Keratinocyte (primary cell): Measurements from ENCODE around the gene DCLK2. TPM values are rescaled to one million over a fixed set of nuclear protein-coding genes. Genes with fewer than 3 reads are reported as not detected.

ENCODE experiments used
- DNase-seq: peaks from one replicate; pipeline ENCODE4 v3.0.0-alpha.2; 2011; ENCODE audit warnings: low read depth, missing footprints, low spot score
- FAIRE-seq: peaks from 2 replicates; lab custom pipeline; 2011; peaks lifted over from hg19 to GRCh38; lab: Jason Lieb, UNC
- H2AFZ ChIP-seq: 2 replicates; pipeline ENCODE4 v1.6.0; 2012; ENCODE audit warnings: low read length, control low read depth, inconsistent platforms; ENCODE audit not compliant: control insufficient read depth
- H3K27ac ChIP-seq: 2 replicates; pipeline ENCODE4 v1.5.1; 2011; ENCODE audit warnings: low read length; ENCODE audit not compliant: control insufficient read depth, insufficient read depth
- H3K27me3 ChIP-seq: 3 replicates; pipeline ENCODE4 v1.6.0; 2011; ENCODE audit warnings: low read length; ENCODE audit not compliant: control insufficient read depth, insufficient read depth; ENCODE audit errors: extremely low read depth
- H3K36me3 ChIP-seq, 2 experiments: 2 replicates in 1 of 2; 3 replicates in 1 of 2; pipeline ENCODE4 v1.5.1; 2011; ENCODE audit warnings: low read length in 2 of 2, mild to moderate bottlenecking in 1 of 2; ENCODE audit not compliant: control insufficient read depth in 2 of 2, insufficient read depth in 2 of 2; ENCODE audit errors: extremely low read depth in 1 of 2
- H3K4me1 ChIP-seq: 3 replicates; pipeline ENCODE4 v1.5.1; 2011; ENCODE audit warnings: low read length; ENCODE audit not compliant: control insufficient read depth, insufficient read depth; ENCODE audit errors: extremely low read depth
- H3K4me2 ChIP-seq: 3 replicates; pipeline ENCODE4 v1.6.0; 2011; ENCODE audit warnings: low read depth, low read length; ENCODE audit not compliant: control insufficient read depth, insufficient read depth; ENCODE audit errors: extremely low read depth
- H3K4me3 ChIP-seq, 3 experiments: fragments of 200-600 bp in 1 of 3; sonication (generic) in 1 of 3; 2 replicates in 2 of 3; 3 replicates in 1 of 3; pipeline ENCODE4 v1.5.1; 2011 to 2016; ENCODE audit warnings: low read length in 3 of 3, mild to moderate bottlenecking in 3 of 3, control low read depth in 2 of 3, inconsistent platforms in 1 of 3, low read depth in 1 of 3, mixed read lengths in 1 of 3, mixed run types in 1 of 3, moderate library complexity in 1 of 3; ENCODE audit not compliant: control insufficient read depth in 2 of 3, insufficient read depth in 2 of 3; ENCODE audit errors: extremely low read depth in 1 of 3
- H3K79me2 ChIP-seq: 2 replicates; pipeline ENCODE4 v1.6.0; 2012; ENCODE audit warnings: low read length; ENCODE audit not compliant: control insufficient read depth, insufficient read depth
- H3K9ac ChIP-seq: 3 replicates; pipeline ENCODE4 v1.6.0; 2011; ENCODE audit warnings: low read length; ENCODE audit not compliant: control insufficient read depth, insufficient read depth; ENCODE audit errors: extremely low read depth
- H3K9me1 ChIP-seq: 3 replicates; pipeline ENCODE4 v1.6.0; 2011; ENCODE audit warnings: low read length; ENCODE audit not compliant: control insufficient read depth, insufficient read depth; ENCODE audit errors: extremely low read depth
- H3K9me3 ChIP-seq: 2 replicates; pipeline ENCODE4 v1.5.1; 2012; ENCODE audit warnings: low read depth, low read length; ENCODE audit not compliant: control insufficient read depth
- H4K20me1 ChIP-seq: 3 replicates; pipeline ENCODE4 v1.6.0; 2011; ENCODE audit warnings: low read length; ENCODE audit not compliant: control insufficient read depth, insufficient read depth; ENCODE audit errors: extremely low read depth
- CTCF ChIP-seq, 3 experiments: IDR thresholded peaks in 1 of 3; conservative IDR thresholded peaks in 1 of 3; optimal IDR thresholded peaks in 1 of 3; 2 replicates in 2 of 3; 3 replicates in 1 of 3; pipeline versions ENCODE3 to v1.5.1; 2011; ENCODE audit warnings: low read length in 3 of 3, mild to moderate bottlenecking in 3 of 3, moderate library complexity in 2 of 3, control low read depth in 1 of 3, inconsistent platforms in 1 of 3; ENCODE audit not compliant: insufficient read depth in 2 of 3; ENCODE audit errors: extremely low read depth in 1 of 3
- EZH2 ChIP-seq: IDR thresholded peaks from one replicate; pipeline ENCODE4 v1.6.1; 2012; ENCODE audit warnings: inconsistent platforms, mild to moderate bottlenecking, low read length, moderate library complexity
- dilution Hi-C: fragments of 300-500 bp; cut with MboI; formaldehyde crosslinking; loops from one replicate; pipeline ENCODE4 v1.7.0; 2020; ENCODE audit warnings: low sequenced_read_pairs; ENCODE audit not compliant: extremely low pct_ligation_motif_present
- polyA plus RNA-seq, 5 experiments: library from polyadenylated mRNA; depleted of rRNA in 3 of 5; stranded (reverse) in 3 of 5; stranded (forward) in 1 of 5; unstranded in 1 of 5; fragments of >200 nt; gene quantifications; 1 replicate in 1 of 5; 2 replicates in 3 of 5; 3 replicates in 1 of 5; pipeline versions ENCODE4 v1.2.1 to v1.2.3, GENCODE V29; 2011 to 2012; ENCODE audit warnings: missing spikeins in 2 of 5, low read depth in 1 of 5, low replicate concordance in 1 of 5

DCLK2 gene
- polyA plus RNA-seq, 1 donor (not counting 4 experiments of a cell fraction or from before 2014, with no cell fraction given): 0.07 TPM

DNA sequence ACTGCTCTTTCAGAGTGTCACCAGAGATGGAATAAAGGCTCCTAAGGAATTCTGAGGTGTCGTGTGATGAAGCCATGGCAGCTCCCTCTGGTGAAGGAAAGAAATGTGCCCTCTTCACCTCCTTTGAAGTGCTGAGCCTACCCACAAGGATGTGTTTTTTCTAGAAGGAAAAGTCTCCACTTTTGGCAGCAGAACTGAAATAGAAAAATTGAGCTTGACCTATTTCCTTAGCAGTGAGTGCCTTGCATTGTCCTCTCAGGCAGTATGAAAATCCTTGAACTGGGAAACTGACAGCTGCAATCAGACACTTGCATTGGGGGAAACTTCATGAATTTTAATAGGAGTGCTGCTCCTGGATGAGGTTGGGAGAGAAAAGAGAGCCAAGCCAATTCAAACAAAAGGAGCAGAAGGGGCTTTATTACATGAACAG, 95.2 kb downstream of the DCLK2 start:
- H3K9ac ChIP-seq: no peak overlapping the region
- DNase-seq: no peak
- no peak overlapping the region for H2AFZ ChIP-seq
- FAIRE-seq: no peak
- no peak for TF ChIP-seq CTCF (optimal IDR thresholded peaks at IDR 0.05 in 1 of 3, IDR thresholded peaks at IDR 0.05 in 1 of 3, conservative IDR thresholded peaks at IDR 0.05 in 1 of 3; ENCODE audit: extremely low read depth in 1 of 3, insufficient read depth in 2 of 3, low read length in 3 of 3)
- TF ChIP-seq EZH2: no peak
- dilution Hi-C loops: no loop called here
- H3K79me2 ChIP-seq: no peaks in the 10 kb centered on the region
- H3K4me1 ChIP-seq: peaks cover 11% of the 10 kb centered on the region
- H3K27me3 ChIP-seq: no peaks in the 10 kb centered on the region
- no peak overlapping the region for H3K4me3 ChIP-seq
- H3K27ac ChIP-seq: no peak overlapping the region
- no peak overlapping the region for H3K4me2 ChIP-seq
- H3K36me3 ChIP-seq: no peaks in the 10 kb centered on the region
- H3K9me3 ChIP-seq: no peaks in the 10 kb centered on the region
- peaks cover 3% of the 10 kb centered on the region for H3K9me1 ChIP-seq
- no peaks in the 10 kb centered on the region for H4K20me1 ChIP-seq

DNA sequence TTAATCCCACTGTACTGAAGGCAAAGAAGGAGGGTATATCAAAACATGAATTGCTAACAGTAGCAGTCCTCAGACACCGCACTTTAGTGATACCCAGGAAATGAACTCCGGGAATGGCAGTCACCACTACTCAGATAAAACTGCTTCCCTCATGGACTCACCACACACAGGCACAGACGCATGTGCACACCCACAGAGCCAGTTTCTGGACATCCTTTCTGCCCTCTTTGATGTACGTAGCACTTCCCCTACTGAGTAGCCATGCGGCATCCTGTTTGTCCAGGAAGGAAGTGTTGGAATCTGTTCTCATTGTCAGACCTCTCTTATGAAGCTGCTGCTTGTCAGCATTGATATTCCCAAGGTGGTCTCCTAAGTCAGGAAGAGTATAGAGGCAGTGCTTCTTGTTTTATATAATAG, 95.7 kb downstream of the DCLK2 start:
- Histone ChIP-seq H3K4me2 (no peak overlapping the region), H4K20me1 (no peaks in the 10 kb centered on the region), H3K4me3 (no peak overlapping the region), H3K27me3 (no peaks in the 10 kb centered on the region), H3K79me2 (no peaks in the 10 kb centered on the region), H3K27ac (no peak overlapping the region), H3K4me1 (peaks cover 11% of the 10 kb centered on the region), H3K9ac (no peak overlapping the region), H3K9me3 (no peaks in the 10 kb centered on the region), H3K9me1 (peaks cover 3% of the 10 kb centered on the region), H3K36me3 (no peaks in the 10 kb centered on the region), H2AFZ (no peak overlapping the region)
- DNase-seq (no peak), FAIRE-seq (no peak)
- TF ChIP-seq CTCF (optimal IDR thresholded peaks at IDR 0.05 in 1 of 3, IDR thresholded peaks at IDR 0.05 in 1 of 3, conservative IDR thresholded peaks at IDR 0.05 in 1 of 3; ENCODE audit: extremely low read depth in 1 of 3, insufficient read depth in 2 of 3, low read length in 3 of 3): no peak
- no peak for TF ChIP-seq EZH2
- dilution Hi-C loops: no loop called here
